ENCODE results near the gene C11orf97.
"Not testable (repeated sequence)": the region's sequence is repeated elsewhere in the genome, so short reads cannot be mapped to it uniquely, and the experiment has no call there.

The C11orf97 gene

DNA sequence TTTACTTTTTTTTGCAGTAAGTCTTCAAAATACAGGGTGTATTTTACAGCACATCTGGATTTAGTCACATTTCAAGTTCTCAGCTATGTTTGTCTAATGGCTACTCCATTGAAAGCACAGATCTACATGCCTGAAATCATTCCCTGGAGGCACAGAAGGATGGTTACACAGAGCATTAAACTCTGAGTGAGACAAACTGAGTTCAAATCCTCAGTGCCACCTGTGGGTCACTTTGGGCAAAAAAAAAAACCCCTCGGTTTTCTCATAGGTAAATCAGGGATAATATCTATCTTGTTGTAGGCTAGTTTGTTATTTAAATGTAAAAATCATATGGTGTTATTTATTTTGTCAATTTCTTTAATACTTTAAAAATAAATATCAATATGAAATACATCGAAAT is 10.7 kb upstream of the C11orf97 start:
- Histone ChIP-seq H3K36me3 (ENCODE audit: control insufficient read depth, insufficient read depth, low read length) (peaks cover 25% of the 10 kb centered on the region), H3K4me1 (ENCODE audit: control insufficient read depth, insufficient read depth, low read length, poor library complexity, severe bottlenecking) (no peaks in the 10 kb centered on the region), H3K27ac (ENCODE audit: low read depth, low read length, severe bottlenecking) (no peak overlapping the region), H3K9me3 (ENCODE audit: control insufficient read depth, low read length) (no peaks in the 10 kb centered on the region), H3K4me3 (ENCODE audit: extremely low read depth, insufficient read depth, low read length, poor library complexity, severe bottlenecking) (no peak overlapping the region)
- whole genome bisulfite sequencing, 2 experiments (ENCODE audit: insufficient coverage in 2 of 2): no CpG with 5 or more reads among the region's 2 CpGs

DNA sequence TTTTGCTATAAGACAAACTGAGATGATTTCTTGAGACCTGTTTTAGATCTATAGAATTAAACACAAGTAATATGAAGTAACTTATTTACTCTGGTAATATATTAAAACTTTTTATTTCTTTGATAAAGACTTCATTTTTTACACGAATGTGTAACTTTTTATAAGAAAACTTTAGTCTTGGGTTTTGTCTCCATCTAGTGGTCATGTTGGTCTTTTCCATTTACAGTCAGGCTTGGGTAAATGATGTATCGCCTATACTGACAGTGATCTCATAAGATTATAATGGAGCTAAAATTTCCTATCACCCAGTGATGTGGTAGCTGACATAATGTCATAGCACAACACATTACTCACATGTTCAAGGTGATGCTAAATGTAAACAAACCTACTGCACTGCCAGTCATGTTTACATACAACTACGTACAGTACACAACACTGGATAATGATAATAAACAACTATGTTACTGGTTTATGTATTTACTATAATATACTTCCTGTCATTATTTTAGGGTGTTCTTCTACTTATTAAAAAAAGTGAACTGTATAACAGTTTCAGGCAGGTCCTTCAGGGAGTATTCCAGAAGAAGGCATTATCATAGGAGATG is 7.5 kb upstream of the C11orf97 start:
- no peaks in the 10 kb centered on the region for H3K4me1 ChIP-seq (ENCODE audit: control insufficient read depth, insufficient read depth, low read length, poor library complexity, severe bottlenecking)
- H3K27ac ChIP-seq (ENCODE audit: low read depth, low read length, severe bottlenecking): no peak overlapping the region
- H3K36me3 ChIP-seq (ENCODE audit: control insufficient read depth, insufficient read depth, low read length): peaks cover under 1% of the 10 kb centered on the region
- WGBS, 2 experiments (ENCODE audit: insufficient coverage in 2 of 2): no CpG with 5 or more reads among the region's 3 CpGs
- H3K4me3 ChIP-seq (ENCODE audit: extremely low read depth, insufficient read depth, low read length, poor library complexity, severe bottlenecking): no peak overlapping the region
- no peaks in the 10 kb centered on the region for H3K9me3 ChIP-seq (ENCODE audit: control insufficient read depth, low read length)

DNA sequence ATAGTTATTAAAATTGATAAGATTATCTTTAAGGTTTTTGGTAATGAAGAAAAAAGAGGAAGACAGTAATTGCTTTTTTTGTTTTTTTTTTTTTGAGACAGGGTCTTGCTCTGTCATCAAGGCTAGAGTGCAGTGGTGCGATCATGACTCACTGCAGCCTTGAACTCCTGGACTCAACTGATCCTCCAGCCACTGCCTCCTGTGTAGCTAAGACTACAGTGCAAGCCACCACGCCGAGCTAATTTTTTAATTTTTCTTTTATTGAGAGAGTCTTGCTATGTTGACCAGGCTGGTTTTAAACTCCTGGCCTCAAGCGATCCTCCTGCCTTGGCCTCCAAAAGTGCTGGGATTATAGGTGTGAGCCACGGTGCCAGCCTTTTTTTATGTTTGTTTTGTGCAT is 5.7 kb upstream of the C11orf97 start:
- H3K4me3 ChIP-seq (ENCODE audit: extremely low read depth, insufficient read depth, low read length, poor library complexity, severe bottlenecking): not testable (repeated sequence)
- 93 to 97% methylated on average over 3 of the region's 5 CpGs for WGBS, 2 experiments (ENCODE audit: insufficient coverage in 2 of 2)

DNA sequence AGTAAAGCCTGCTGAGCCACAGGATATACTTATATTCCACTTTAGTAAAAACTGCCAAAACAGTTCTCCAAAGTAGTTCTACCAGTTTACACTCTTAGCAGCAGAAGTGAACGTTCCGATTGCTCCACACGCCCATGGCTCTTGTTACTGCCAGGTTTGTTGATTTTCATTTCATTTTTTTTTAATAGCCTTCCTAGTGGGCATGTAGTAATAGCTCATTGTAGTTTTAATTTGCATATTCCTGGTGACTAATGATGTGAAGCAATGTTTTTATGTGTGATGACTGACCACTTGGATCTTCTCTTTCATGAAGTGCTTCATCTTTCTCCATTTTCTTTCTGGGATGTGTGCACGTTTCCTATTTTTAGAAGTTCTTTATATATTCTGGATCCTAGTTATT is 4.8 kb upstream of the C11orf97 start:
- H3K36me3 ChIP-seq (ENCODE audit: control insufficient read depth, insufficient read depth, low read length): no peaks in the 10 kb centered on the region
- no peak overlapping the region for H3K4me3 ChIP-seq (ENCODE audit: extremely low read depth, insufficient read depth, low read length, poor library complexity, severe bottlenecking)
- no peak overlapping the region for H3K27ac ChIP-seq (ENCODE audit: low read depth, low read length, severe bottlenecking)
- WGBS, 2 experiments (ENCODE audit: insufficient coverage in 2 of 2): 90% methylated on average over 3 of the region's 4 CpGs; no CpG with 5 or more reads in 1 of the 2 experiments
- H3K4me1 ChIP-seq (ENCODE audit: control insufficient read depth, insufficient read depth, low read length, poor library complexity, severe bottlenecking): no peaks in the 10 kb centered on the region
- H3K9me3 ChIP-seq (ENCODE audit: control insufficient read depth, low read length): no peaks in the 10 kb centered on the region

More for the DNA sequence above, 5.7 kb upstream of the C11orf97 start:
- not testable (repeated sequence) for H3K36me3 ChIP-seq (ENCODE audit: control insufficient read depth, insufficient read depth, low read length); H3K4me1 ChIP-seq (ENCODE audit: control insufficient read depth, insufficient read depth, low read length, poor library complexity, severe bottlenecking); H3K27ac ChIP-seq (ENCODE audit: low read depth, low read length, severe bottlenecking); H3K9me3 ChIP-seq (ENCODE audit: control insufficient read depth, low read length)

GRCh38 chr11:94513091-94513490 is 830 bp downstream of the C11orf97 start:
- peaks cover 4% of the 10 kb centered on the region for H3K4me1 ChIP-seq (ENCODE audit: control insufficient read depth, insufficient read depth, low read length, poor library complexity, severe bottlenecking)
- no peaks in the 10 kb centered on the region for H3K9me3 ChIP-seq (ENCODE audit: control insufficient read depth, low read length)
- H3K4me3 ChIP-seq (ENCODE audit: extremely low read depth, insufficient read depth, low read length, poor library complexity, severe bottlenecking): no peak overlapping the region
- WGBS, 2 experiments (ENCODE audit: insufficient coverage in 2 of 2): 43 to 100% methylated on average over 1 of the region's 2 CpGs
- H3K36me3 ChIP-seq (ENCODE audit: control insufficient read depth, insufficient read depth, low read length): no peaks in the 10 kb centered on the region
- no peak overlapping the region for H3K27ac ChIP-seq (ENCODE audit: low read depth, low read length, severe bottlenecking)

DNA sequence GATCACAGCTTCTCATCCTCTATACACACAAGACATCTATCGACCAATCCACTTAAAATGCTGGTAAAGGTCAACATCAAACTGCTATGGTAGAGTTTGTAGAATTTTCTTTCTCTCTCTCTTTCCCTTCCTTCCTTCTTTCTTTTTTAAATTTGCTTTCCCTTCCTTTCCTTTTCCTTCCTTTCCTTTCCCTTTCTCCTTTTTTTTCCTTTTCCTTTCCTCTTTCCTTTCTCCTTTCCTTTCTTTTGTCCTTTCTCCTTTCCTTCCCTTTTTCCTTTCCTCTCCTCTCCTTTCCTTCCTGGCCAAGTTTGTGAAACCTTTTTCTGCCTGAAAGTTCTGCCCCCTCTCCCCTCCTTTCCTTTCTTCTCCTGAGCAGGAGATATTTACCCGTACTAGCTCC is 3.1 kb downstream of the C11orf97 start:
- WGBS, 2 experiments (ENCODE audit: insufficient coverage in 2 of 2): 76% methylated on average over 2 of the region's 2 CpGs; no CpG with 5 or more reads in 1 of the 2 experiments
- Histone ChIP-seq H3K27ac (ENCODE audit: low read depth, low read length, severe bottlenecking) (no peak overlapping the region), H3K9me3 (ENCODE audit: control insufficient read depth, low read length) (no peaks in the 10 kb centered on the region), H3K4me3 (ENCODE audit: extremely low read depth, insufficient read depth, low read length, poor library complexity, severe bottlenecking) (no peak overlapping the region), H3K36me3 (ENCODE audit: control insufficient read depth, insufficient read depth, low read length) (no peaks in the 10 kb centered on the region), H3K4me1 (ENCODE audit: control insufficient read depth, insufficient read depth, low read length, poor library complexity, severe bottlenecking) (peaks cover 4% of the 10 kb centered on the region)

DNA sequence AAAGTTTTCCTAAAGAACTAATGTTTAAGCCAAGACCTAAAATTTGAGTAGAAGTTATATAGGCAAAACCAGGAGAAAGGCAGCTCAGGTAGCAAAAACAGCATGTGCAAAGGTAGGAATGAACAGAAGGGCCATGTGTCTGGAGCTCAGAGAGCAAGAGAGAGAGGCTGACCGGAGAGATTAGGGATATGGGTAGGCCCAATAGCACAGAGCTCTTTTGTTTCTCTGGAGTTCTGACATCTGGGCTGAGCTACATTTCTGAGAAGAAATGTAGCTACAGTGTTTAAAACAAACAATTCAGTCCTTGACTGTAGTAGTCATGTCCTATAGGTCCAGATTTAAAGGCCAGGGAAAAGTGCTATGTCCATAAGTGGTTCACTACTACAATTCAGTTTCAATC is 4.5 kb downstream of the C11orf97 start:
- WGBS, 2 experiments (ENCODE audit: insufficient coverage in 2 of 2): 17 to 33% methylated on average over 1 of the region's 1 CpG
- no peaks in the 10 kb centered on the region for H3K9me3 ChIP-seq (ENCODE audit: control insufficient read depth, low read length)
- peaks cover 4% of the 10 kb centered on the region for H3K4me1 ChIP-seq (ENCODE audit: control insufficient read depth, insufficient read depth, low read length, poor library complexity, severe bottlenecking)
- no peaks in the 10 kb centered on the region for H3K36me3 ChIP-seq (ENCODE audit: control insufficient read depth, insufficient read depth, low read length)
- H3K27ac ChIP-seq (ENCODE audit: low read depth, low read length, severe bottlenecking): no peak overlapping the region
- no peak overlapping the region for H3K4me3 ChIP-seq (ENCODE audit: extremely low read depth, insufficient read depth, low read length, poor library complexity, severe bottlenecking)

DNA sequence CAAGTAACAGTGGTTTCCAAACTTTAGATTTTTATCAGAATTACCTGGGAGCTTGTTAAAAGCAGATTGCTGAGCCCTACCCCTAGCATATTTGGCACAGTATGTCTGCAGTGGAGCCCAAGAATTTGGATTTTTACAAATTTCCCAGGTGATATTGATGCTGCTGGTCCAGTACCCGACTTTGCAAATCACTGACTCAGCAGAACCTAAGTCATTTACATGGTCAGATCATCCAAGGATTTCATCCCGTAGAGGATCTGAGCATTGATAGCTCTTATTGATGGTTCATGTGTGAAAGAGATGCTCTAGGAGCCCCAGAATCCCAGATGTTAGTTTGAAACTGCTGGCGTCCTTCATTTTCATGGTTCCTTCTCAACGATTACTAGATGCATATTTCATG is 6.0 kb downstream of the C11orf97 start:
- Histone ChIP-seq H3K4me1 (ENCODE audit: control insufficient read depth, insufficient read depth, low read length, poor library complexity, severe bottlenecking) (no peaks in the 10 kb centered on the region), H3K36me3 (ENCODE audit: control insufficient read depth, insufficient read depth, low read length) (no peaks in the 10 kb centered on the region), H3K9me3 (ENCODE audit: control insufficient read depth, low read length) (no peaks in the 10 kb centered on the region), H3K27ac (ENCODE audit: low read depth, low read length, severe bottlenecking) (no peak overlapping the region), H3K4me3 (ENCODE audit: extremely low read depth, insufficient read depth, low read length, poor library complexity, severe bottlenecking) (no peak overlapping the region)
- WGBS, 2 experiments (ENCODE audit: insufficient coverage in 2 of 2): 70 to 100% methylated on average over 1 to 3 of the region's 4 CpGs

DNA sequence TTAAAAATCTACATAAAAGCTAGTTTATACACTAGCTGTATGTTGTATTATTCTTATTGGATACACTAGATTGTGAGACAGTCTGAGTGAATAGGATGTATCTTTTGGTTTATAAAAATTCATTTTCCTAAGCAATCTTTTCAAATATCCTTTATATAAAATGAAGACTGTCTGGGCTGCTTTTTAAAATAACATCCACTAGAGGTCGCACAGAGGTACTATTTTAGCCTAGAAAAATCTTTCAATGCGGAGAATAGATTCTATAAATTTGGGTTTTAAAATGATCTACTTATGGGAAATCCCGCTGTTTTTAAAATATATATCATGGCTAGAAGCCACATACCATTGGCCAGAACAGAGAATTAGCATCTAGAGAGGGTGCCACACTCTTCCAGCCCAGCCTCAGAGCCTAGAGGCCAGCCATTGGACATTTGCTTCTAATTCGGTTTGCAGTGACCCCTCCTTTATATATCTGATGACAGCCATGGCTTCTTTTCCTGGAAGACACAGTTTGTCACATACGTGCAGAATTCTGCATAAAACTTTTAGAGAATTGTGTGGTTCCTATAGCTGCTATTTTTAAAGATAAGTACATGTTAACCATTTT is 7.3 kb downstream of the C11orf97 start:
- no peaks in the 10 kb centered on the region for H3K36me3 ChIP-seq (ENCODE audit: control insufficient read depth, insufficient read depth, low read length)
- no peak overlapping the region for H3K4me3 ChIP-seq (ENCODE audit: extremely low read depth, insufficient read depth, low read length, poor library complexity, severe bottlenecking)
- 0 to 43% methylated on average over 1 to 2 of the region's 5 CpGs for WGBS, 2 experiments (ENCODE audit: insufficient coverage in 2 of 2)
- H3K4me1 ChIP-seq (ENCODE audit: control insufficient read depth, insufficient read depth, low read length, poor library complexity, severe bottlenecking): no peaks in the 10 kb centered on the region
- no peak overlapping the region for H3K27ac ChIP-seq (ENCODE audit: low read depth, low read length, severe bottlenecking)
- H3K9me3 ChIP-seq (ENCODE audit: control insufficient read depth, low read length): no peaks in the 10 kb centered on the region

- H3K9me3 ChIP-seq (ENCODE audit: control insufficient read depth, low read length): no peaks in the 10 kb centered on the region
- H3K4me3 ChIP-seq (ENCODE audit: extremely low read depth, insufficient read depth, low read length, poor library complexity, severe bottlenecking): no peak overlapping the region
- 64 to 68% methylated on average over 5 of the region's 5 CpGs for WGBS, 2 experiments (ENCODE audit: insufficient coverage in 2 of 2)
- H3K27ac ChIP-seq (ENCODE audit: low read depth, low read length, severe bottlenecking): no peak overlapping the region
- H3K36me3 ChIP-seq (ENCODE audit: control insufficient read depth, insufficient read depth, low read length): no peaks in the 10 kb centered on the region
- H3K4me1 ChIP-seq (ENCODE audit: control insufficient read depth, insufficient read depth, low read length, poor library complexity, severe bottlenecking): no peaks in the 10 kb centered on the region
Measured at GRCh38 chr11:94521684-94522083, 9.4 kb downstream of the C11orf97 start.

DNA sequence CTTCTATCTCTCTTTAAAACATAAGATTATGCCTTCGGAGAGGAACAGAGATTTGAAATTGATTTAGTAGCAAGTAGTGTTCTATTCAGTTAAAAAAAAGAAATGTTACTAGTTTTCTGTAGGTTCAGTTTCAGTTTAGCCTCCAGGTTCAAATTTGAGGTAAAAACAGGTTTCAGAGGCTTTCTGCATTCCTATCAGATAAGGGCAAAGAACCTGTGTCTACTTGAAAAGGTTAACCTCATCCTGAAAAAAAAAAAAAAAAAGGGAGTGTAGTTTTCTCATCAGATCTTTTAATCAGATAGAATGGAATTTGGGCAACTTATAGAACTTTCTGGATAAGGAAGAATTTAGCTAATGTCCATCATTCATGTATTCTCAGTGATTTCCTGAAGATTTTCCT is 12.1 kb downstream of the C11orf97 start:
- H3K27ac ChIP-seq (ENCODE audit: low read depth, low read length, severe bottlenecking): no peak overlapping the region
- WGBS, 2 experiments (ENCODE audit: insufficient coverage in 2 of 2): no CpG with 5 or more reads among the region's 1 CpG
- H3K4me3 ChIP-seq (ENCODE audit: extremely low read depth, insufficient read depth, low read length, poor library complexity, severe bottlenecking): no peak overlapping the region
- H3K4me1 ChIP-seq (ENCODE audit: control insufficient read depth, insufficient read depth, low read length, poor library complexity, severe bottlenecking): no peaks in the 10 kb centered on the region
- no peaks in the 10 kb centered on the region for H3K9me3 ChIP-seq (ENCODE audit: control insufficient read depth, low read length)
- no peaks in the 10 kb centered on the region for H3K36me3 ChIP-seq (ENCODE audit: control insufficient read depth, insufficient read depth, low read length)
